K562 (cell line): ENCODE results near the gene CDC25B. TPM values are rescaled to one million over a fixed set of nuclear protein-coding genes. Genes with fewer than 3 reads are reported as not detected.

ENCODE experiments used
- CEBPB ChIP-seq: fragments of 450-650 bp; IDR thresholded peaks from 2 replicates; pipeline ENCODE4 v1.6.1; 2016; ENCODE audit warnings: missing genetic modification characterization, missing compliant biosample characterization
- EP400 ChIP-seq: fragments of 450-650 bp; IDR thresholded peaks from 2 replicates; pipeline ENCODE4 v1.6.1; 2017; ENCODE audit warnings: antibody characterized with exemption, mild to moderate bottlenecking, moderate library complexity
- MIER1 ChIP-seq: fragments of 450-650 bp; IDR thresholded peaks from 2 replicates; pipeline ENCODE4 v1.6.1; 2016; ENCODE audit warnings: antibody characterized with exemption, mild to moderate bottlenecking, low read depth
- MYC ChIP-seq, 2 experiments: fragments of 250-450 bp in 1 of 2; sonication (Bioruptor Pico) in 1 of 2; IDR thresholded peaks; 2 replicates each; pipeline versions ENCODE4 v1.5.1 to v1.6.1; 2012 to 2021; ENCODE audit warnings: low read depth in 2 of 2, borderline replicate concordance in 1 of 2, improper control_type of control experiment in 1 of 2, low read length in 1 of 2, mild to moderate bottlenecking in 1 of 2, moderate library complexity in 1 of 2
- RAD21 ChIP-seq, 2 experiments: fragments of 250-450 bp in 1 of 2; fragments of 450-650 bp in 1 of 2; sonication (Bioruptor Pico) in 1 of 2; formaldehyde crosslinking in 1 of 2; IDR thresholded peaks in 1 of 2; conservative IDR thresholded peaks in 1 of 2; 2 replicates each; pipeline versions ENCODE4 v1.4.0 to v1.8.0; 2020 to 2022; ENCODE audit warnings: mild to moderate bottlenecking in 2 of 2, moderate library complexity in 1 of 2
- RHOXF2B ChIP-seq: fragments of 250-450 bp; sonication (Bioruptor Pico); conservative IDR thresholded peaks from 2 replicates; pipeline ENCODE4 v1.5.1; 2021
- SUPT5H ChIP-seq: fragments of 450-650 bp; IDR thresholded peaks from 2 replicates; pipeline ENCODE4 v1.6.1; 2016
- ZNF12 ChIP-seq: sonication (generic); formaldehyde crosslinking; IDR thresholded peaks from 2 replicates; pipeline ENCODE4 v1.4.0; 2020; ENCODE audit warnings: mild to moderate bottlenecking, missing genetic modification reagents
- ZNF165 ChIP-seq: fragments of 250-450 bp; sonication (Bioruptor Pico); IDR thresholded peaks from 2 replicates; pipeline ENCODE4 v1.4.0; 2020; ENCODE audit warnings: borderline replicate concordance
- polyA plus RNA-seq, 8 experiments: library from polyadenylated mRNA; depleted of rRNA in 4 of 8; stranded (reverse) in 5 of 8; unstranded in 3 of 8; fragments of >200 nt; fragmentation: Nextera tagmentation in 2 of 8; fragmentation: Illumina TruSeq in 1 of 8; extraction: Ambion mirVana in 2 of 8; extraction: Trizol in 1 of 8; gene quantifications; 2 replicates each; pipeline versions ENCODE4 v1.2.1 to v1.2.3, GENCODE V29; 2011 to 2014; ENCODE audit warnings: inconsistent platforms in 1 of 8, missing spikeins in 1 of 8
- total RNA-seq, 7 experiments: library from RNA; depleted of rRNA in 6 of 7; stranded (reverse); fragments of >200 nt in 6 of 7; fragmentation: Illumina TruSeq in 2 of 7; extraction: Trizol in 2 of 7; gene quantifications; 2 replicates each; pipeline versions ENCODE4 v1.2.1 to v1.2.3, GENCODE V29; 2011 to 2021; ENCODE audit warnings: low replicate concordance in 1 of 7
- TF ChIP-seq, protein P1 (sequence below): fragments of 450-650 bp; IDR thresholded peaks from 2 replicates; pipeline ENCODE4 v1.6.1; 2016; ENCODE audit warnings: mild to moderate bottlenecking, moderate library complexity
- TF ChIP-seq, protein P2 (sequence below): fragments of 250-450 bp; sonication (Bioruptor Pico); IDR thresholded peaks from 2 replicates; pipeline ENCODE4 v1.8.0; 2021; ENCODE audit warnings: borderline replicate concordance, mild to moderate bottlenecking, moderate library complexity; ENCODE audit not compliant: poor library complexity, severe bottlenecking
- TF ChIP-seq, protein P3 (sequence below): sonication (generic); formaldehyde crosslinking; IDR thresholded peaks from 2 replicates; pipeline ENCODE4 v1.8.1; 2022; ENCODE audit warnings: missing genetic modification reagents

CDC25B gene
- total and polyA plus RNA-seq, 9 of the 15 experiments (the other 6 are each of a cell fraction or from before 2014, with no cell fraction given), result 2.3 to 35.7 (median 9.5) TPM

DNA sequence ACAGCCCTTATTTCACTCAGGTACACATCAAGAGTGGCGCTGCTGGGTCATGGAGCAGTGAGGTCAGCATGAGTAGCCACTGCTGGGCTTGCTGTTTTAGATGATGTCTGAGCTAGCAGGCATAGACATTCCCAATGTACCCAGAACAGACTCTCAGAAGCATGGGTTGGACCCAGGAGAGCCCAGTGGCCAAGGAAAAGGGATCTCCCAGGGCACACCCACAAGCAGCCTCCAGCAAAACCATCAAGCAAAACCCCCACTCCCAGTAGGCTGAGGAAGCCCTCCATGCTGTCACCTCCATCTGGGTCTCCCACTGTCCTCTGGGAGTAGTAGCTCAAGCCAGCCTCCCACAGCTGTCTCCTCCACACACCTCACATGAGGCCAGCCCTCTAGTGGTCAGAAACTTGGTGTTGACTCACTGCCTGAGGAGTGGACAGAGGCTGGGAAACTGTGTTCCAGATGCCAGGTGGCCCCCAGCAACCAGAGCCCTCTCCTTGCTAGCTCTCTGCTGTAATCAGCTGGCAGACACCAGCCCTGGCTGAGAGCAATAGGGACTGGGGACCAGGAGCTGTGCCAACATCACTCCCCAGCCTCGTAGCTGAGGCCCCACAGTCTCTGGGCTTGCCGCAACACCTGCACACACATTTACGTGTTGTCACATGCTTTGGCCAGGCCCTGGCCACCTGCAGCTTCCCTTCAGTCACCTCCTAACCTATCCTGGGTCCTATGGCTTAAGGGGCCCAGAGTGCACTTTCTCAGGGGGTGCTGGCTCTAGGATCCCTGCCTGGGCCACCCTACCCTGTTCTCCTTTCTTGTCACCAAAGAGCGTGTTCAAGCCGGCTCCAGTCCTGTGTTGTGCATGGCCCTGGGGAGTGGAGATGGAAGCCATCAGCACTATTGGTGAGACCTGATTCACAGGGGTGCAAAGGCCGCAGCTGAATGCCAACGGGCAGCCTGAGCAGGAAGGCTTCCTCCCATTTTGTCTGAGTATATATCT is 22.3 kb downstream of the CDC25B start (continued):
- TF ChIP-seq, protein P1, sequence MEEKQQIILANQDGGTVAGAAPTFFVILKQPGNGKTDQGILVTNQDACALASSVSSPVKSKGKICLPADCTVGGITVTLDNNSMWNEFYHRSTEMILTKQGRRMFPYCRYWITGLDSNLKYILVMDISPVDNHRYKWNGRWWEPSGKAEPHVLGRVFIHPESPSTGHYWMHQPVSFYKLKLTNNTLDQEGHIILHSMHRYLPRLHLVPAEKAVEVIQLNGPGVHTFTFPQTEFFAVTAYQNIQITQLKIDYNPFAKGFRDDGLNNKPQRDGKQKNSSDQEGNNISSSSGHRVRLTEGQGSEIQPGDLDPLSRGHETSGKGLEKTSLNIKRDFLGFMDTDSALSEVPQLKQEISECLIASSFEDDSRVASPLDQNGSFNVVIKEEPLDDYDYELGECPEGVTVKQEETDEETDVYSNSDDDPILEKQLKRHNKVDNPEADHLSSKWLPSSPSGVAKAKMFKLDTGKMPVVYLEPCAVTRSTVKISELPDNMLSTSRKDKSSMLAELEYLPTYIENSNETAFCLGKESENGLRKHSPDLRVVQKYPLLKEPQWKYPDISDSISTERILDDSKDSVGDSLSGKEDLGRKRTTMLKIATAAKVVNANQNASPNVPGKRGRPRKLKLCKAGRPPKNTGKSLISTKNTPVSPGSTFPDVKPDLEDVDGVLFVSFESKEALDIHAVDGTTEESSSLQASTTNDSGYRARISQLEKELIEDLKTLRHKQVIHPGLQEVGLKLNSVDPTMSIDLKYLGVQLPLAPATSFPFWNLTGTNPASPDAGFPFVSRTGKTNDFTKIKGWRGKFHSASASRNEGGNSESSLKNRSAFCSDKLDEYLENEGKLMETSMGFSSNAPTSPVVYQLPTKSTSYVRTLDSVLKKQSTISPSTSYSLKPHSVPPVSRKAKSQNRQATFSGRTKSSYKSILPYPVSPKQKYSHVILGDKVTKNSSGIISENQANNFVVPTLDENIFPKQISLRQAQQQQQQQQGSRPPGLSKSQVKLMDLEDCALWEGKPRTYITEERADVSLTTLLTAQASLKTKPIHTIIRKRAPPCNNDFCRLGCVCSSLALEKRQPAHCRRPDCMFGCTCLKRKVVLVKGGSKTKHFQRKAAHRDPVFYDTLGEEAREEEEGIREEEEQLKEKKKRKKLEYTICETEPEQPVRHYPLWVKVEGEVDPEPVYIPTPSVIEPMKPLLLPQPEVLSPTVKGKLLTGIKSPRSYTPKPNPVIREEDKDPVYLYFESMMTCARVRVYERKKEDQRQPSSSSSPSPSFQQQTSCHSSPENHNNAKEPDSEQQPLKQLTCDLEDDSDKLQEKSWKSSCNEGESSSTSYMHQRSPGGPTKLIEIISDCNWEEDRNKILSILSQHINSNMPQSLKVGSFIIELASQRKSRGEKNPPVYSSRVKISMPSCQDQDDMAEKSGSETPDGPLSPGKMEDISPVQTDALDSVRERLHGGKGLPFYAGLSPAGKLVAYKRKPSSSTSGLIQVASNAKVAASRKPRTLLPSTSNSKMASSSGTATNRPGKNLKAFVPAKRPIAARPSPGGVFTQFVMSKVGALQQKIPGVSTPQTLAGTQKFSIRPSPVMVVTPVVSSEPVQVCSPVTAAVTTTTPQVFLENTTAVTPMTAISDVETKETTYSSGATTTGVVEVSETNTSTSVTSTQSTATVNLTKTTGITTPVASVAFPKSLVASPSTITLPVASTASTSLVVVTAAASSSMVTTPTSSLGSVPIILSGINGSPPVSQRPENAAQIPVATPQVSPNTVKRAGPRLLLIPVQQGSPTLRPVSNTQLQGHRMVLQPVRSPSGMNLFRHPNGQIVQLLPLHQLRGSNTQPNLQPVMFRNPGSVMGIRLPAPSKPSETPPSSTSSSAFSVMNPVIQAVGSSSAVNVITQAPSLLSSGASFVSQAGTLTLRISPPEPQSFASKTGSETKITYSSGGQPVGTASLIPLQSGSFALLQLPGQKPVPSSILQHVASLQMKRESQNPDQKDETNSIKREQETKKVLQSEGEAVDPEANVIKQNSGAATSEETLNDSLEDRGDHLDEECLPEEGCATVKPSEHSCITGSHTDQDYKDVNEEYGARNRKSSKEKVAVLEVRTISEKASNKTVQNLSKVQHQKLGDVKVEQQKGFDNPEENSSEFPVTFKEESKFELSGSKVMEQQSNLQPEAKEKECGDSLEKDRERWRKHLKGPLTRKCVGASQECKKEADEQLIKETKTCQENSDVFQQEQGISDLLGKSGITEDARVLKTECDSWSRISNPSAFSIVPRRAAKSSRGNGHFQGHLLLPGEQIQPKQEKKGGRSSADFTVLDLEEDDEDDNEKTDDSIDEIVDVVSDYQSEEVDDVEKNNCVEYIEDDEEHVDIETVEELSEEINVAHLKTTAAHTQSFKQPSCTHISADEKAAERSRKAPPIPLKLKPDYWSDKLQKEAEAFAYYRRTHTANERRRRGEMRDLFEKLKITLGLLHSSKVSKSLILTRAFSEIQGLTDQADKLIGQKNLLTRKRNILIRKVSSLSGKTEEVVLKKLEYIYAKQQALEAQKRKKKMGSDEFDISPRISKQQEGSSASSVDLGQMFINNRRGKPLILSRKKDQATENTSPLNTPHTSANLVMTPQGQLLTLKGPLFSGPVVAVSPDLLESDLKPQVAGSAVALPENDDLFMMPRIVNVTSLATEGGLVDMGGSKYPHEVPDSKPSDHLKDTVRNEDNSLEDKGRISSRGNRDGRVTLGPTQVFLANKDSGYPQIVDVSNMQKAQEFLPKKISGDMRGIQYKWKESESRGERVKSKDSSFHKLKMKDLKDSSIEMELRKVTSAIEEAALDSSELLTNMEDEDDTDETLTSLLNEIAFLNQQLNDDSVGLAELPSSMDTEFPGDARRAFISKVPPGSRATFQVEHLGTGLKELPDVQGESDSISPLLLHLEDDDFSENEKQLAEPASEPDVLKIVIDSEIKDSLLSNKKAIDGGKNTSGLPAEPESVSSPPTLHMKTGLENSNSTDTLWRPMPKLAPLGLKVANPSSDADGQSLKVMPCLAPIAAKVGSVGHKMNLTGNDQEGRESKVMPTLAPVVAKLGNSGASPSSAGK, result 0 out of 2 replicates have a peak, but pooled peaks have one; percentile 18
- TF ChIP-seq ZNF12 (CRISPR knock-in tag) (no peak), MYC (IDR thresholded peaks at IDR 0.05; ENCODE audit: low read depth, low read length) (peak; percentile 70; the same call in 1 of the 2 replicates), MYC (CRISPR knock-in tag; IDR thresholded peaks at IDR 0.05; ENCODE audit: borderline replicate concordance, low read depth) (no peak), RHOXF2B (CRISPR knock-in tag) (no peak), MIER1 (no peak), SUPT5H (no peak), EP400 (no peak; the same call in 1 of the 2 replicates), CEBPB (tag) (no peak), ZNF165 (CRISPR knock-in tag) (no peak), RAD21 (CRISPR knock-in tag; conservative IDR thresholded peaks at IDR 0.05 in 1 of 2, IDR thresholded peaks at IDR 0.05 in 1 of 2) (peak; percentile 43 to 59)
- TF ChIP-seq, protein P2, sequence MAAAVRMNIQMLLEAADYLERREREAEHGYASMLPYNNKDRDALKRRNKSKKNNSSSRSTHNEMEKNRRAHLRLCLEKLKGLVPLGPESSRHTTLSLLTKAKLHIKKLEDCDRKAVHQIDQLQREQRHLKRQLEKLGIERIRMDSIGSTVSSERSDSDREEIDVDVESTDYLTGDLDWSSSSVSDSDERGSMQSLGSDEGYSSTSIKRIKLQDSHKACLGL (CRISPR knock-in tag), result no peak
- TF ChIP-seq, protein P3, sequence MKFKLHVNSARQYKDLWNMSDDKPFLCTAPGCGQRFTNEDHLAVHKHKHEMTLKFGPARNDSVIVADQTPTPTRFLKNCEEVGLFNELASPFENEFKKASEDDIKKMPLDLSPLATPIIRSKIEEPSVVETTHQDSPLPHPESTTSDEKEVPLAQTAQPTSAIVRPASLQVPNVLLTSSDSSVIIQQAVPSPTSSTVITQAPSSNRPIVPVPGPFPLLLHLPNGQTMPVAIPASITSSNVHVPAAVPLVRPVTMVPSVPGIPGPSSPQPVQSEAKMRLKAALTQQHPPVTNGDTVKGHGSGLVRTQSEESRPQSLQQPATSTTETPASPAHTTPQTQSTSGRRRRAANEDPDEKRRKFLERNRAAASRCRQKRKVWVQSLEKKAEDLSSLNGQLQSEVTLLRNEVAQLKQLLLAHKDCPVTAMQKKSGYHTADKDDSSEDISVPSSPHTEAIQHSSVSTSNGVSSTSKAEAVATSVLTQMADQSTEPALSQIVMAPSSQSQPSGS (CRISPR knock-in tag), result no peak
